ENCODE measurements around the gene NUMB. TPM values are rescaled to one million over a fixed set of nuclear protein-coding genes. Genes with fewer than 3 reads are reported as not detected.
A peak's percentile ranks its signal among the peaks of the same experiment; 100 is the strongest.

NUMB gene
- total RNA-seq, 1 experiment from 2014 or later, result 22.2 TPM

DNA sequence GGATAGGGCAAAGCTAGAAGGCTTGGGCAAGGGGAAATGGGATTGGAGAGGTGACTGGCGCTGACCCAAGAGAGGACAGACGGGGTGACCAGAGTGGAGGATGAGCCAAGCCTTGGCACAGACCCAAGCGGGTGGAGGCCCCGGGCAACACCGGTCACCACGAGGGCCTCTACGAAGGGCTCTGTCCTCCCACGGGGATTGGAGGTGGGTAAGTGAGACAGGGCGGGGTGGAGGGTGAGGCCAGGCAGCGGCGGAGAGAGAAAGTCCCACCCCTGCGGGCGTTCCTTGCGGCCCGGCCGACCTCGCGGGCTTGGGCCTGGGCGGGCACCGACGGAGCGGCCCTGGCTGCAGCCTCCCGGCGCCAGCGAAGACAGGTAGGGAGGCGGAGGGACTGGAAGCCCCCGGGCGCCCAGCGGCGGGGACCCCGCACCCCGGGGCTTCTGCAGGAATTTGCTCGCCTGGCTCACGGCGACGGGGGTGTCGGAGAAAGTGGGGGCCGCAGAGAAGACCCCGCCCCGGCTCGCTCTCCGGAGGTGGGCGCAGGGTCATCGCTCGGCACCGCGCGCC is 221.0 kb downstream of the NUMB start, which contains the start of gene PAPLN:
TSS of gene PAPLN (plus strand) at position 288 of the 567 bp plus-strand sequence. CDS start 2,273 bp downstream, outside the sequence.
- Histone ChIP-seq H3K36me3 (ENCODE audit: low read depth, low read length) (no peaks in the 10 kb centered on the region), H3K4me1 (ENCODE audit: insufficient read depth, low read length) (peaks cover 30% of the 10 kb centered on the region), H3K9me2 (replicated peaks; ENCODE audit: low read length) (no peaks in the 10 kb centered on the region), H3K27ac (ENCODE audit: low read length) (no peak within 1 kb of the TSS), H2AFZ (ENCODE audit: low read length) (peak within 1 kb of the TSS; percentile 65), H3K9ac (ENCODE audit: low read length) (no peak within 1 kb of the TSS), H3K27me3 (ENCODE audit: low read length) (peaks cover 56% of the 10 kb centered on the region), H3K4me3 (ENCODE audit: low read length) (peak within 1 kb of the TSS; percentile 62), H4K20me1 (ENCODE audit: low read length) (peaks cover 5% of the 10 kb centered on the region; the same call in 1 of the 2 replicates), H3K9me3 (ENCODE audit: low read length) (no peaks in the 10 kb centered on the region), H3K4me2 (ENCODE audit: low read length) (peak within 1 kb of the TSS; percentile 91), H3F3A (ENCODE audit: low read length, unreplicated experiment) (no peaks in the 10 kb centered on the region), H3K79me2 (ENCODE audit: low read length) (no peaks in the 10 kb centered on the region)
- ChIA-PET POLR2A (ENCODE audit: unreplicated experiment) (no interaction called here), CTCF (no interaction called here)
- TF ChIP-seq EZH2phosphoT487 (IDR thresholded peaks at IDR 0.05; ENCODE audit: borderline replicate concordance, low read length) (no peak), EZH2 (IDR thresholded peaks at IDR 0.05; ENCODE audit: low read length, unreplicated experiment) (no peak), CTCF (conservative IDR thresholded peaks at IDR 0.05; ENCODE audit: low read depth, low read length) (no peak)
- no TSS peak for BruUV-seq (replicated peaks)
- intact Hi-C loops (cut with micrococcal nuclease), result no loop called here
- DNase-seq (peak; percentile 29), ATAC-seq (peak; percentile 1; the same call in 1 of the 2 replicates)

- H3K9ac ChIP-seq (ENCODE audit: low read length), result no peak overlapping the region
- H3K27me3 ChIP-seq (ENCODE audit: low read length), result peaks cover 56% of the 10 kb centered on the region
- no peaks in the 10 kb centered on the region for H3F3A ChIP-seq (ENCODE audit: low read length, unreplicated experiment)
- no peaks in the 10 kb centered on the region for H3K36me3 ChIP-seq (ENCODE audit: low read depth, low read length)
- ChIA-PET POLR2A (ENCODE audit: unreplicated experiment) (no interaction called here), CTCF (no interaction called here)
- DNase-seq, result no peak
- intact Hi-C loops (cut with micrococcal nuclease), result no loop called here
- TF ChIP-seq EZH2phosphoT487 (IDR thresholded peaks at IDR 0.05; ENCODE audit: borderline replicate concordance, low read length), result no peak
- no peak for TF ChIP-seq EZH2 (IDR thresholded peaks at IDR 0.05; ENCODE audit: low read length, unreplicated experiment)
- TF ChIP-seq CTCF (conservative IDR thresholded peaks at IDR 0.05; ENCODE audit: low read depth, low read length), result no peak
- H3K4me1 ChIP-seq (ENCODE audit: insufficient read depth, low read length), result peaks cover 30% of the 10 kb centered on the region
- H3K4me3 ChIP-seq (ENCODE audit: low read length), result no peak overlapping the region
- H3K27ac ChIP-seq (ENCODE audit: low read length), result no peak overlapping the region
- H3K9me2 ChIP-seq (replicated peaks; ENCODE audit: low read length), result no peaks in the 10 kb centered on the region
- no peaks in the 10 kb centered on the region for H3K79me2 ChIP-seq (ENCODE audit: low read length)
- no peaks in the 10 kb centered on the region for H3K9me3 ChIP-seq (ENCODE audit: low read length)
- BruUV-seq (replicated peaks), result no TSS peak
- H3K4me2 ChIP-seq (ENCODE audit: low read length), result no peak overlapping the region
- no peak overlapping the region for H2AFZ ChIP-seq (ENCODE audit: low read length)
- peaks cover 5% of the 10 kb centered on the region; the same call in 1 of the 2 replicates for H4K20me1 ChIP-seq (ENCODE audit: low read length)
- ATAC-seq, result no peak
Observed at GRCh38 chr14:73236752-73237218, 221.6 kb downstream of the NUMB start.

DNA sequence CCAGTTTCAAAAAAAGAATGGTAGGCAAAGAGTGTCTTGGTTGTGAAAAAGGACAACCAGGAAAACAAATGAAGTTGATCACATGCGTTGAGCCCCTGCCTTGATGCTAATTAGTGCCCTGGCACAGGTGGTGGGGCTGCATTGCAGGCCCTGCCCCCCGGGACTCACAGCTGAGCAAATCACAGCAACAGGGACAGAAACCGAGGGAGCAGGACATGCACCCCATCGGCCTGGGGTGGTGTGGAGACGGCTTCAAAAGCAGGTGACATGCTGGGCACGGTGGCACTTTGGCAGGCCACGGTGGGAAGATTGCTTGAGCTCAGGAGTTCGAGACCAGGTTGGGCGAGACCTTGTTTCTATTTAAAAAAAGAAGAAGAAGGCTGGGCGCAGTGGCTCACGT is 222.2 kb downstream of the NUMB start:
- intact Hi-C loops (cut with micrococcal nuclease), result no loop called here
- no peak for ATAC-seq
- no peak overlapping the region for H3K4me2 ChIP-seq (ENCODE audit: low read length)

More for the DNA sequence above, 222.2 kb downstream of the NUMB start:
- no peaks in the 10 kb centered on the region for H3F3A ChIP-seq (ENCODE audit: low read length, unreplicated experiment)
- TF ChIP-seq CTCF (conservative IDR thresholded peaks at IDR 0.05; ENCODE audit: low read depth, low read length), result no peak
- no peak for TF ChIP-seq EZH2phosphoT487 (IDR thresholded peaks at IDR 0.05; ENCODE audit: borderline replicate concordance, low read length)
- CTCF ChIA-PET, result no interaction called here
- H3K27me3 ChIP-seq (ENCODE audit: low read length), result peaks cover 56% of the 10 kb centered on the region
- H3K9me3 ChIP-seq (ENCODE audit: low read length), result no peaks in the 10 kb centered on the region
- H3K79me2 ChIP-seq (ENCODE audit: low read length), result no peaks in the 10 kb centered on the region
- no peak overlapping the region for H3K27ac ChIP-seq (ENCODE audit: low read length)
- H3K9me2 ChIP-seq (replicated peaks; ENCODE audit: low read length), result no peaks in the 10 kb centered on the region
- DNase-seq, result no peak
- no peak overlapping the region for H3K4me3 ChIP-seq (ENCODE audit: low read length)
- peaks cover 5% of the 10 kb centered on the region; the same call in 1 of the 2 replicates for H4K20me1 ChIP-seq (ENCODE audit: low read length)
- H3K4me1 ChIP-seq (ENCODE audit: insufficient read depth, low read length), result peaks cover 30% of the 10 kb centered on the region
- no TSS peak for BruUV-seq (replicated peaks)
- POLR2A ChIA-PET (ENCODE audit: unreplicated experiment), result interaction anchor here (0.6 kb wide), 1 partner anchor 44 kb away, joined by 4 read pairs; no protein-coding TSS in a partner anchor
- no peak overlapping the region for H3K9ac ChIP-seq (ENCODE audit: low read length)
- no peak overlapping the region for H2AFZ ChIP-seq (ENCODE audit: low read length)
- H3K36me3 ChIP-seq (ENCODE audit: low read depth, low read length), result no peaks in the 10 kb centered on the region
